Gastroesophageal sphincter (tissue), 3 donors: ENCODE data around the gene NUP107.

Source experiments
- CTCF ChIP-seq, 4 experiments: fragments of 200-600 bp in 2 of 4; fragments of 450-650 bp in 2 of 4; sonication (generic) in 1 of 4; IDR thresholded peaks; one replicate each; pipeline ENCODE4 v1.5.1; 2017 to 2019; ENCODE audit warnings: antibody characterized with exemption in 4 of 4, mild to moderate bottlenecking in 2 of 4, moderate library complexity in 2 of 4
- POLR2A ChIP-seq, 2 donors: fragments of 450-650 bp; IDR thresholded peaks; one replicate each; pipeline ENCODE4 v1.6.1; 2017; ENCODE audit warnings: antibody characterized with exemption in 2 of 2, mild to moderate bottlenecking in 2 of 2, moderate library complexity in 1 of 2

GRCh38 chr12:68794653-68795251, 108.0 kb downstream of the NUP107 start:
- TF ChIP-seq CTCF (IDR thresholded peaks at IDR 0.05) (no peak), POLR2A (IDR thresholded peaks at IDR 0.05) (no peak)
